IPS-15b (cell line): Measurements from ENCODE around the gene CACNA1C.

Experiments
- H3K27me3 ChIP-seq: one replicate; pipeline ENCODE4 v1.6.1; 2013; ENCODE audit warnings: low read length; ENCODE audit not compliant: control insufficient read depth, insufficient read depth
- H3K36me3 ChIP-seq: one replicate; pipeline ENCODE4 v1.6.1; 2013; ENCODE audit warnings: low read length; ENCODE audit not compliant: control insufficient read depth, insufficient read depth
- H3K4me1 ChIP-seq: one replicate; pipeline ENCODE4 v1.6.1; 2013; ENCODE audit warnings: mild to moderate bottlenecking, low read length; ENCODE audit not compliant: control insufficient read depth, insufficient read depth
- H3K4me3 ChIP-seq: one replicate; pipeline ENCODE4 v1.5.1; 2013; ENCODE audit warnings: low read depth, low read length
- H3K9ac ChIP-seq: one replicate; pipeline ENCODE4 v1.6.1; 2013; ENCODE audit warnings: low read depth, mild to moderate bottlenecking, low read length
- H3K9me3 ChIP-seq: one replicate; pipeline ENCODE4 v1.6.1; 2013; ENCODE audit warnings: mild to moderate bottlenecking, low read length; ENCODE audit not compliant: control insufficient read depth, insufficient read depth

Gene CACNA1C

GRCh38 chr12:2262449-2262848 lies 209.7 kb downstream of the CACNA1C start:
- H3K9me3 ChIP-seq: no peaks in the 10 kb centered on the region
- no peak overlapping the region for H3K9ac ChIP-seq
- H3K4me1 ChIP-seq: no peaks in the 10 kb centered on the region
- no peaks in the 10 kb centered on the region for H3K36me3 ChIP-seq
- no peaks in the 10 kb centered on the region for H3K27me3 ChIP-seq
- no peak overlapping the region for H3K4me3 ChIP-seq

- no peaks in the 10 kb centered on the region for H3K36me3 ChIP-seq
- no peaks in the 10 kb centered on the region for H3K4me1 ChIP-seq
- no peak overlapping the region for H3K4me3 ChIP-seq
- no peaks in the 10 kb centered on the region for H3K27me3 ChIP-seq
- H3K9me3 ChIP-seq: no peaks in the 10 kb centered on the region
- no peak overlapping the region for H3K9ac ChIP-seq
These were observed 211.1 kb downstream of the CACNA1C start for GRCh38 chr12:2263901-2264300.

- Histone ChIP-seq H3K27me3 (no peaks in the 10 kb centered on the region), H3K9ac (no peak overlapping the region), H3K36me3 (no peaks in the 10 kb centered on the region), H3K4me3 (no peak overlapping the region), H3K9me3 (no peaks in the 10 kb centered on the region), H3K4me1 (no peaks in the 10 kb centered on the region)
These were observed 212.0 kb downstream of the CACNA1C start for GRCh38 chr12:2264651-2265232.

- Histone ChIP-seq H3K9me3 (no peaks in the 10 kb centered on the region), H3K4me1 (no peaks in the 10 kb centered on the region), H3K4me3 (no peak overlapping the region), H3K27me3 (no peaks in the 10 kb centered on the region), H3K9ac (no peak overlapping the region), H3K36me3 (no peaks in the 10 kb centered on the region)
These were observed 212.8 kb downstream of the CACNA1C start for GRCh38 chr12:2265461-2266167.

- Histone ChIP-seq H3K9ac (no peak overlapping the region), H3K36me3 (no peaks in the 10 kb centered on the region), H3K4me1 (no peaks in the 10 kb centered on the region), H3K27me3 (no peaks in the 10 kb centered on the region), H3K9me3 (no peaks in the 10 kb centered on the region), H3K4me3 (no peak overlapping the region)
These were observed 214.2 kb downstream of the CACNA1C start for GRCh38 chr12:2266666-2267620.

- Histone ChIP-seq H3K4me3 (no peak overlapping the region), H3K36me3 (no peaks in the 10 kb centered on the region), H3K9ac (no peak overlapping the region), H3K4me1 (no peaks in the 10 kb centered on the region), H3K27me3 (no peaks in the 10 kb centered on the region), H3K9me3 (no peaks in the 10 kb centered on the region)
These were observed 215.1 kb downstream of the CACNA1C start for GRCh38 chr12:2267703-2268470.

GRCh38 chr12:2268471-2269286 lies 215.9 kb downstream of the CACNA1C start:
- Histone ChIP-seq H3K4me3 (no peak overlapping the region), H3K9ac (no peak overlapping the region), H3K36me3 (no peaks in the 10 kb centered on the region), H3K27me3 (no peaks in the 10 kb centered on the region), H3K9me3 (no peaks in the 10 kb centered on the region), H3K4me1 (no peaks in the 10 kb centered on the region)

- H3K36me3 ChIP-seq: no peaks in the 10 kb centered on the region
- no peaks in the 10 kb centered on the region for H3K4me1 ChIP-seq
- H3K9me3 ChIP-seq: no peaks in the 10 kb centered on the region
- H3K9ac ChIP-seq: no peak overlapping the region
- H3K4me3 ChIP-seq: no peak overlapping the region
- no peaks in the 10 kb centered on the region for H3K27me3 ChIP-seq
These were observed 218.1 kb downstream of the CACNA1C start for GRCh38 chr12:2270846-2271245.

GRCh38 chr12:2271961-2272360 lies 219.2 kb downstream of the CACNA1C start:
- no peaks in the 10 kb centered on the region for H3K9me3 ChIP-seq
- no peak overlapping the region for H3K4me3 ChIP-seq
- H3K27me3 ChIP-seq: no peaks in the 10 kb centered on the region
- H3K4me1 ChIP-seq: no peaks in the 10 kb centered on the region
- H3K9ac ChIP-seq: no peak overlapping the region
- H3K36me3 ChIP-seq: no peaks in the 10 kb centered on the region

- no peaks in the 10 kb centered on the region for H3K4me1 ChIP-seq
- no peak overlapping the region for H3K9ac ChIP-seq
- H3K36me3 ChIP-seq: no peaks in the 10 kb centered on the region
- H3K4me3 ChIP-seq: no peak overlapping the region
- no peaks in the 10 kb centered on the region for H3K27me3 ChIP-seq
- no peaks in the 10 kb centered on the region for H3K9me3 ChIP-seq
These were observed 220.5 kb downstream of the CACNA1C start for GRCh38 chr12:2273288-2273687.

GRCh38 chr12:2273751-2274150 lies 221.0 kb downstream of the CACNA1C start:
- Histone ChIP-seq H3K4me3 (no peak overlapping the region), H3K36me3 (no peaks in the 10 kb centered on the region), H3K9me3 (no peaks in the 10 kb centered on the region), H3K27me3 (no peaks in the 10 kb centered on the region), H3K9ac (no peak overlapping the region), H3K4me1 (no peaks in the 10 kb centered on the region)
